ENCODE measurements around the gene ALPG. TPM values are rescaled to one million over a fixed set of nuclear protein-coding genes. Genes with fewer than 3 reads are reported as not detected.

The ALPG gene
- 0.07 to 0.15 TPM (median 0.13 TPM) in 4 of 5 replicates, not detected in the other for total RNA-seq (2022; extraction: Qiagen RNA extraction; ENCODE audit: low read depth)

DNA sequence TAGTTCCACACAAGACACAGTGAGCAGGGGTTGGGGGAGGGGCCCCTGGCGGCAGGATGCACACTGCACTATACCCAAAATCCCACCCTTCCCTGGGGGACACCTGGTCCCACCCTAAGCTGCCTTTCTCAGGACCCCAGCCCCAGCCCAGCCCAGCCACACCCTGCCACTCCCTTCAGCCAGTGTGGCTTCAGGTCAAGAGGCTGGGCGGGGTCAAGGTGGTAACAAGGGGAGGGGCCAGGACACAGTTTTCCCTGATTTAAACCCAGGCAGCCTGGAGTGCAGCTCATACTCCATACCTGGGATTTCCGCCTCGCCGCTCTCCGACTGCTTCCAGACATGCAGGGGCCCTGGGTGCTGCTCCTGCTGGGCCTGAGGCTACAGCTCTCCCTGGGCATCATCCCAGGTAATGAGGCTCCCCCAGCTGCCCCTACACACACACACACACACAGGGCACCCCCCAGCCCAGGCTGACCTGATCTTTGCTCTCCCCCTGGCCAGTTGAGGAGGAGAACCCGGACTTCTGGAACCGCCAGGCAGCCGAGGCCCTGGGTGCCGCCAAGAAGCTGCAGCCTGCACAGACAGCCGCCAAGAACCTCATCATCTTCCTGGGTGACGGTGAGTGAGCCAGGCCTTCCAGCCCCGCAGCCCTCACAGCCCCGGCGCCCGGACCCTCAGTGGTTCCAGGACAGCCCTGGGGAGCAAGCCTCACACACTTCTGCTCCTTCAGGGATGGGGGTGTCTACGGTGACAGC, at the start of gene ALPG:
Gene ALPG, plus strand, starts transcription at position 289 of the 755 bp plus-strand sequence. Its CDS starts 51 bp downstream, at position 340.

DNA sequence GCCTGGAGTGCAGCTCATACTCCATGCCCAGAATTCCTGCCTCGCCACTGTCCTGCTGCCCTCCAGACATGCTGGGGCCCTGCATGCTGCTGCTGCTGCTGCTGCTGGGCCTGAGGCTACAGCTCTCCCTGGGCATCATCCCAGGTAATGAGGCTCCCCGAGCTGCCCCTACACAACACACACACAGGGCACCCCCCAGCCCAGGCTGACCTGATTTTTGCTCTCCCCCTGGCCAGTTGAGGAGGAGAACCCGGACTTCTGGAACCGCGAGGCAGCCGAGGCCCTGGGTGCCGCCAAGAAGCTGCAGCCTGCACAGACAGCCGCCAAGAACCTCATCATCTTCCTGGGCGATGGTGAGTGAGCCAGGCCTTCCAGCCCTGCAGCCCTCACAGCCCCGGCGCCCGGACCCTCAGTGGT, 27.9 kb upstream of the ALPG start, which contains the start of gene ALPP:
Gene ALPP, plus strand, starts transcription at position 17 of the 417 bp plus-strand sequence. Its CDS starts 52 bp downstream, at position 69.

DNA sequence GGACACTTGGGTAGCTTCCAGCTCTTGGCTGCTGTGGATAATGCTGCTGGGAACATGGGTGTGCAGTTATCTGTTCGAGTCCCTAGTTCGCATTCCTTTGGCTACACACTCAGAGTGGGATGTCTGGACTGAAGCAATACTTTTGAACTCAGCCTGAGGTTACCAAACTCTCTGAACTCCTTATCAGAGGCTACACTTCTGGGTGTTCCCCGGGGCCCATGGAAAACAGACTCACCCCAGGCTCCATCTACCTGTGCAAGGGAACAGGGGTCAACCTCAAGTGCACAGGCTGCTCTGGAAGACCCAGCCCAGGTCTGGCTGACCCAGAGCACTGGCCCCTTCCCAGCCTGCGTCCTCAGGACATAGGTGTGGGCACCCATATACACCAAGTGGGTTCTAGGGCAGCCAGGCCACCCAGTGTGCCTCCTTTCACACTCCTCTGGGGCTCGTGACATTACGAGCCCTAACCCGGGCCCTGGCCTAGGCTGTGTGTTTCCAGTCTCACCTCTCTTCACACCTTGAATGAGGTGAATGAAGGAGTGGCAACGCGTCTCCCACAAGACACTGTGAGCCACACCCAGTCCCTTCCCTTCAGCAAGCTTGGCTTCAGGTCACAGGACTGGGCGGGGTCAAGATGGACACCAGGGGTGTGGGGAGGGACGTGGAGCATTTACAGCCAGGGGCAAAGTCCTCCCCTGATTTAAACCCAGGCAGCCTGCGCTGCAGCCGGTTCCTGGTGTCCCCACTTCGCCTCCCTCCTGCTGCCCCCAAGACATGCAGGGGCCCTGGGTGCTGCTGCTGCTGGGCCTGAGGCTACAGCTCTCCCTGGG, 49.0 kb downstream of the ALPG start, which contains the start of gene ALPI:
Gene ALPI, plus strand, starts transcription at position 728 of the 830 bp plus-strand sequence. Its CDS starts 47 bp downstream, at position 775.

Other genes starting within 250 kb of the ALPG start
- 0.20 to 0.50 TPM (median 0.30 TPM) in 5 replicates for gene ALPP, start 28.1 kb upstream of the ALPG start, total RNA-seq (2022; extraction: Qiagen RNA extraction; ENCODE audit: low read depth)
- gene ALPI, start 49.3 kb downstream of the ALPG start, total RNA-seq (2022; extraction: Qiagen RNA extraction; ENCODE audit: low read depth), result 0.02 TPM in 1 of 5 replicates, not detected in the others
- gene ECEL1, start 81.0 kb downstream of the ALPG start, total RNA-seq (2022; extraction: Qiagen RNA extraction; ENCODE audit: low read depth), result 0.14 to 0.30 TPM (median 0.17 TPM) in 4 of 5 replicates, not detected in the other
- 0.09 to 0.16 TPM (median 0.12 TPM) in 4 of 5 replicates, not detected in the other for gene PRSS56, start 113.5 kb downstream of the ALPG start, total RNA-seq (2022; extraction: Qiagen RNA extraction; ENCODE audit: low read depth)
- not detected in 5 replicates for gene CHRND, start 119.3 kb downstream of the ALPG start, total RNA-seq (2022; extraction: Qiagen RNA extraction; ENCODE audit: low read depth)
- not detected in 5 replicates for gene CHRNG, start 132.8 kb downstream of the ALPG start, total RNA-seq (2022; extraction: Qiagen RNA extraction; ENCODE audit: low read depth)
- gene TIGD1, start 143.7 kb downstream of the ALPG start, total RNA-seq (2022; extraction: Qiagen RNA extraction; ENCODE audit: low read depth), result 4.7 to 5.9 TPM (median 5.4 TPM) in 5 replicates
- 87.5 to 162 TPM (median 92.1 TPM) in 5 replicates for gene EIF4E2, start 143.8 kb downstream of the ALPG start, total RNA-seq (2022; extraction: Qiagen RNA extraction; ENCODE audit: low read depth)
- gene EFHD1, start 226.8 kb downstream of the ALPG start, total RNA-seq (2022; extraction: Qiagen RNA extraction; ENCODE audit: low read depth), result 1.6 to 2.6 TPM (median 1.9 TPM) in 5 replicates